ENCODE results near the gene ANKRD10. TPM values are rescaled to one million over a fixed set of nuclear protein-coding genes. Genes with fewer than 3 reads are reported as not detected.
"Not testable (repeated sequence)": the region's sequence is repeated elsewhere in the genome, so short reads cannot be mapped to it uniquely, and the experiment has no call there.

The ANKRD10 gene
- total and polyA plus RNA-seq, 10 of the 15 experiments (the other 5 are each of a cell fraction or from before 2014, with no cell fraction given) = 47.1 to 199 (median 97.2) TPM

DNA sequence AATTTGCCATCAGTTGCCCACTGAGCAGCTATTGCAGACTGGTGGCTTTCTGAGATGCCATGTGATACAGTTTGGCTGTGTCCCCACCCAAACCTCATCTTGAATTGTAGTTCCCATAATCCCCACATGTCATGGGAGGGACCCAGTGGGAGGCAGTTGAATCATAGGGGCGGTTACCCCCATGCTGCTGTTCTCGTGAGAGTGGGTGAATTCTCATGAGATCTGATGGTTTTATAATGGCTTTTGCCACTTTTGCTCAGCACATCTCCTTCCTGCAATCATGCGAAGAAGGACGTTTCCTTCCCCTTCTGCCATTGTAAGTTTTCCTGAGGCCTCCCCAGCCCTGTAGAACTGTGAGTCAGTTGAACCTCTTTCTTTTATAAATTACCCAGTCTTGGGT is 34.8 kb upstream of the ANKRD10 start:
- Histone ChIP-seq H3K4me2 (ENCODE audit: control insufficient read depth, insufficient read depth) (no peak overlapping the region), H2AFZ (ENCODE audit: control insufficient read depth, low read depth, low read length) (no peak overlapping the region), H3K9ac (ENCODE audit: control insufficient read depth, insufficient read depth, low read length) (no peak overlapping the region), H4K20me1 (ENCODE audit: control insufficient read depth, insufficient read depth) (no peaks in the 10 kb centered on the region), H3K27me3 (replicated peaks in 1 of 2; ENCODE audit: control insufficient read depth in 2 of 2, insufficient read depth in 2 of 2, low read length in 1 of 2) (no peaks in the 10 kb centered on the region), H3K9me3 (replicated peaks; ENCODE audit: control insufficient read depth, insufficient read depth, low read length) (no peaks in the 10 kb centered on the region; the same call in 2 of the 3 replicates), H3K36me3 (ENCODE audit: control insufficient read depth in 2 of 2, insufficient read depth in 2 of 2, low read length in 1 of 2) (no peaks in the 10 kb centered on the region), H3K27ac (ENCODE audit: control insufficient read depth, insufficient read depth) (no peak overlapping the region), H3K4me3 (no peak overlapping the region), H3K4me1 (ENCODE audit: control insufficient read depth, insufficient read depth, low read length) (no peaks in the 10 kb centered on the region), H3K79me2 (ENCODE audit: control insufficient read depth, insufficient read depth, low read length) (no peaks in the 10 kb centered on the region)
- TF ChIP-seq ETV6 (conservative IDR thresholded peaks at IDR 0.05 in 1 of 2, IDR thresholded peaks at IDR 0.05 in 1 of 2; ENCODE audit: borderline replicate concordance in 1 of 2, low read depth in 1 of 2) = no peak
- no peak for TF ChIP-seq ASH2L (IDR thresholded peaks at IDR 0.05; ENCODE audit: borderline replicate concordance, low read depth)
- TF ChIP-seq ZNF274 (IDR thresholded peaks at IDR 0.05; ENCODE audit: insufficient read depth, insufficient read length) = no peak
- TF ChIP-seq TARDBP (IDR thresholded peaks at IDR 0.05; ENCODE audit: borderline replicate concordance) = no peak
- SMC1A ChIA-PET (ENCODE audit: uncharacterized antibody, unreplicated experiment) = no interaction called here
- RAD21 ChIA-PET (ENCODE audit: unreplicated experiment) = interaction anchor here (0.6 to 2.0 kb wide), 2 partner anchors 11 to 29 kb away, joined by 3 to 11 read pairs; no protein-coding TSS in a partner anchor
- no peak for FAIRE-seq
- BruUV-seq (replicated peaks) = no TSS peak
- POLR2A ChIA-PET = no interaction called here
- intact Hi-C loops (cut with micrococcal nuclease; ENCODE audit: unreplicated experiment) (no loop called here), in situ Hi-C loops (cut with MboI) (loop anchor here (5.0 kb wide), 1 partner anchor 1448 kb away; no protein-coding TSS in a partner anchor)
- CTCF ChIA-PET = no interaction called here
- WGBS (ENCODE audit: insufficient coverage, insufficient replicate concordance, low lambda C conversion rate, missing lambda C conversion rate) = 16% methylated on average over 4 of the region's 4 CpGs
- no peak for ATAC-seq
- DNase-seq (ENCODE audit: low read depth, low spot score) = no peak

DNA sequence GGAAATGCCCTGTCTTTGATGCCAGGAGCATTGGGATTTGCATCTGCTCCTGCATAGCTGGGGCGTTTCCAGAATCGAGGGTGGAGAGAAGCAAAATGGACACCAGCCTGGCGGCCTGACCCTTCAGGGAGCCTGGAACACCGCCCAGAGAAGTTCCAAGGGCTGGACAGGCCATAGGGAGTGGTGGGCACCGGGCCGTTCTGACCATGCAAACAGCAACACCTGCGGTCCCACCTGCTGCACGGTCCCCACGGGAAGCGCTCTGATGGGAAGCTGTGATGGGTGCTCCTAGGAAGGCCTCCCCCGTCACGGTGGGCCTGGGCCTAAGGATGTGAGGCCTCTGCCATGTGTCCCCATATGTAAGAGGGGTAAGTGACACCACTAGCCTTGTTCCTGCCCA is 34.2 kb upstream of the ANKRD10 start:
- H4K20me1 ChIP-seq (ENCODE audit: control insufficient read depth, insufficient read depth) = no peaks in the 10 kb centered on the region
- no TSS peak for BruUV-seq (replicated peaks)
- H2AFZ ChIP-seq (ENCODE audit: control insufficient read depth, low read depth, low read length) = no peak overlapping the region
- in situ Hi-C loops (cut with MboI) (no loop called here), intact Hi-C loops (cut with micrococcal nuclease; ENCODE audit: unreplicated experiment) (no loop called here)
- DNase-seq (ENCODE audit: low read depth, low spot score) (no peak), ATAC-seq (no peak), FAIRE-seq (no peak)
- no peaks in the 10 kb centered on the region for H3K27me3 ChIP-seq (replicated peaks in 1 of 2; ENCODE audit: control insufficient read depth in 2 of 2, insufficient read depth in 2 of 2, low read length in 1 of 2)
- ChIA-PET POLR2A (interaction anchor here (1.3 kb wide), 1 partner anchor 12 kb away, joined by 3 read pairs; no protein-coding TSS in a partner anchor), CTCF (no interaction called here), RAD21 (ENCODE audit: unreplicated experiment) (interaction anchor here (0.6 kb wide), 1 partner anchor 12 kb away, joined by 3 read pairs; no protein-coding TSS in a partner anchor), SMC1A (ENCODE audit: uncharacterized antibody, unreplicated experiment) (interaction anchor here (1.1 to 1.6 kb wide), 2 partner anchors 11 to 99 kb away, joined by 3 to 4 read pairs; no protein-coding TSS in a partner anchor)
- H3K9me3 ChIP-seq (replicated peaks; ENCODE audit: control insufficient read depth, insufficient read depth, low read length) = no peaks in the 10 kb centered on the region; the same call in 2 of the 3 replicates
- 41% methylated on average over 12 of the region's 12 CpGs for WGBS (ENCODE audit: insufficient coverage, insufficient replicate concordance, low lambda C conversion rate, missing lambda C conversion rate)
- H3K9ac ChIP-seq (ENCODE audit: control insufficient read depth, insufficient read depth, low read length) = no peak overlapping the region
- TF ChIP-seq EGR1 (IDR thresholded peaks at IDR 0.05; ENCODE audit: borderline replicate concordance in 1 of 2, low read depth in 2 of 2, low read length in 2 of 2) (no peak), ZNF384 (IDR thresholded peaks at IDR 0.05; ENCODE audit: borderline replicate concordance, low read depth, low read length) (no peak)
- H3K4me1 ChIP-seq (ENCODE audit: control insufficient read depth, insufficient read depth, low read length) = no peaks in the 10 kb centered on the region
- no peaks in the 10 kb centered on the region for H3K79me2 ChIP-seq (ENCODE audit: control insufficient read depth, insufficient read depth, low read length)
- no peak overlapping the region for H3K4me3 ChIP-seq
- no peaks in the 10 kb centered on the region for H3K36me3 ChIP-seq (ENCODE audit: control insufficient read depth in 2 of 2, insufficient read depth in 2 of 2, low read length in 1 of 2)
- H3K4me2 ChIP-seq (ENCODE audit: control insufficient read depth, insufficient read depth) = no peak overlapping the region
- H3K27ac ChIP-seq (ENCODE audit: control insufficient read depth, insufficient read depth) = no peak overlapping the region

DNA sequence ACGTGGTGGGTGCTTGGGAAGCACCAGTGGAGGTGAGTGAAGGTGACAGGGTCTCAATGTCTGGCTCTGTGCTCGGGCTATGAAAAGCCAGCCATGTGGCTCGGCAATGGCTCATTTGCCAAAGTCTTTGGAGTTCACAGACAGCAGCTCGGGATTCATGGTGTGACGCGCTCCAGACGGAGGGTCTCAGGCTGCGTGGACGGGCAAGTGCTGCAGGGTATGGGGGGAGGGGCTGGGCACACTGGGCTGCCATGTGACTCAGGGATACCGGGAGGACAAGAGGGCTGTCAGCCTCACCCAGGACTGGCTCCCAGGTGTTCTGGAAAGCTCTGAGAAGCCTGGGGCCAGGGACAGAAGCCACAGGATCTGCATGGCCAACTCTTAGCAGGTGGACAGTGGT is 32.5 kb upstream of the ANKRD10 start:
- POLR2A ChIA-PET = interaction anchor here (1.2 kb wide), 1 partner anchor 102 kb away, joined by 3 read pairs; no protein-coding TSS in a partner anchor
- ATAC-seq; H3K79me2 ChIP-seq (ENCODE audit: control insufficient read depth, insufficient read depth, low read length); H2AFZ ChIP-seq (ENCODE audit: control insufficient read depth, low read depth, low read length); BruUV-seq (replicated peaks); RAD21 ChIA-PET (ENCODE audit: unreplicated experiment); CTCF ChIA-PET; in situ Hi-C loops (cut with MboI); H3K4me2 ChIP-seq (ENCODE audit: control insufficient read depth, insufficient read depth); H3K9ac ChIP-seq (ENCODE audit: control insufficient read depth, insufficient read depth, low read length); H3K9me3 ChIP-seq (replicated peaks; ENCODE audit: control insufficient read depth, insufficient read depth, low read length); H3K36me3 ChIP-seq (ENCODE audit: control insufficient read depth in 2 of 2, insufficient read depth in 2 of 2, low read length in 1 of 2); H3K27me3 ChIP-seq (replicated peaks in 1 of 2; ENCODE audit: control insufficient read depth in 2 of 2, insufficient read depth in 2 of 2, low read length in 1 of 2); FAIRE-seq; DNase-seq (ENCODE audit: low read depth, low spot score); H4K20me1 ChIP-seq (ENCODE audit: control insufficient read depth, insufficient read depth); H3K27ac ChIP-seq (ENCODE audit: control insufficient read depth, insufficient read depth); H3K4me3 ChIP-seq; H3K4me1 ChIP-seq (ENCODE audit: control insufficient read depth, insufficient read depth, low read length); intact Hi-C loops (cut with micrococcal nuclease; ENCODE audit: unreplicated experiment): not testable (repeated sequence)
- 63% methylated on average over 8 of the region's 10 CpGs for WGBS (ENCODE audit: insufficient coverage, insufficient replicate concordance, low lambda C conversion rate, missing lambda C conversion rate)
- SMC1A ChIA-PET (ENCODE audit: uncharacterized antibody, unreplicated experiment) = interaction anchor here (1.6 kb wide), 1 partner anchor 13 kb away, joined by 4 read pairs; no protein-coding TSS in a partner anchor
